ENCODE results near the gene LGALS3BP. TPM values are rescaled to one million over a fixed set of nuclear protein-coding genes. Genes with fewer than 3 reads are reported as not detected.

Gene LGALS3BP
- total and polyA plus RNA-seq, 2 of the 8 experiments (the other 6 are each of a cell fraction or from before 2014, with no cell fraction given): 56.1 to 61.6 TPM

- TF ChIP-seq CHD7 (IDR thresholded peaks at IDR 0.05; ENCODE audit: insufficient replicate concordance, low read length): no peak
- no peak for TF ChIP-seq EZH2 (IDR thresholded peaks at IDR 0.05; ENCODE audit: low read depth, low read length, severe bottlenecking)
- TF ChIP-seq BACH1 (IDR thresholded peaks at IDR 0.05; ENCODE audit: low read length): no peak
- no peak for TF ChIP-seq SP4 (IDR thresholded peaks at IDR 0.05; ENCODE audit: low read length)
- no peak for TF ChIP-seq NRF1 (IDR thresholded peaks at IDR 0.05; ENCODE audit: low read depth, low read length)
- TF ChIP-seq CBX5 (IDR thresholded peaks at IDR 0.05; ENCODE audit: low read depth, low read length): no peak
- TF ChIP-seq E2F6 (IDR thresholded peaks at IDR 0.05): no peak
- TF ChIP-seq SIRT6 (IDR thresholded peaks at IDR 0.05; ENCODE audit: low read length): no peak
- TF ChIP-seq POU5F1 (IDR thresholded peaks at IDR 0.05; ENCODE audit: low read depth, low read length): no peak
- no peak for TF ChIP-seq POLR2A (IDR thresholded peaks at IDR 0.05; ENCODE audit: control extremely low read depth in 1 of 2, low read depth in 2 of 2, low read length in 2 of 2)
- no peak for TF ChIP-seq SAP30 (IDR thresholded peaks at IDR 0.05; ENCODE audit: insufficient read depth, insufficient replicate concordance, low read length)
Observed at GRCh38 chr17:78998311-78999055, 18.8 kb upstream of the LGALS3BP start (continued).

Measured in H1 (cell line).